CD14-positive monocyte (primary cell): ENCODE measurements around the gene TAPT1. TPM values are rescaled to one million over a fixed set of nuclear protein-coding genes. Genes with fewer than 3 reads are reported as not detected.
"Not testable (repeated sequence)": the region's sequence is repeated elsewhere in the genome, so short reads cannot be mapped to it uniquely, and the experiment has no call there.

Source experiments
- DNase-seq, 3 donors: peaks; one replicate each; pipeline ENCODE4 v3.0.0-alpha.2; 2011 to 2022
- H2AFZ ChIP-seq: 2 replicates; pipeline ENCODE4 v1.6.0; 2012; ENCODE audit warnings: mild to moderate bottlenecking, low read depth, low read length, inconsistent platforms; ENCODE audit not compliant: insufficient read depth, poor library complexity, severe bottlenecking
- H3K27ac ChIP-seq, 2 donors: 1 replicate in 1 of 2; 2 replicates in 1 of 2; pipeline ENCODE4 v1.5.1; 2012 to 2013; ENCODE audit warnings: low read length in 2 of 2, control low read depth in 1 of 2, inconsistent platforms in 1 of 2, low read depth in 1 of 2, mild to moderate bottlenecking in 1 of 2
- H3K27me3 ChIP-seq, 2 donors: one replicate each; pipeline versions ENCODE4 v1.6.0 to v1.6.1; 2011 to 2013; ENCODE audit warnings: low read length in 2 of 2; ENCODE audit not compliant: control insufficient read depth in 2 of 2, insufficient read depth in 2 of 2
- H3K36me3 ChIP-seq, 2 donors: replicated peaks in 1 of 2; 1 replicate in 1 of 2; 2 replicates in 1 of 2; pipeline versions ENCODE4 v1.5.1 to v1.6.1; 2012 to 2013; ENCODE audit warnings: low read length in 2 of 2, control low read depth in 1 of 2, inconsistent platforms in 1 of 2, mild to moderate bottlenecking in 1 of 2; ENCODE audit not compliant: insufficient read depth in 2 of 2, control insufficient read depth in 1 of 2
- H3K4me1 ChIP-seq, 2 donors: 1 replicate in 1 of 2; 2 replicates in 1 of 2; pipeline versions ENCODE4 v1.5.1 to v1.6.1; 2012 to 2013; ENCODE audit warnings: low read length in 2 of 2, control low read depth in 1 of 2, inconsistent platforms in 1 of 2, mild to moderate bottlenecking in 1 of 2, moderate library complexity in 1 of 2; ENCODE audit not compliant: insufficient read depth in 2 of 2, control insufficient read depth in 1 of 2
- H3K4me2 ChIP-seq: replicated peaks from 2 replicates; pipeline ENCODE3; 2012; ENCODE audit warnings: low read length, moderate library complexity, mild to moderate bottlenecking; ENCODE audit not compliant: poor library complexity, severe bottlenecking; ENCODE audit errors: extremely low read depth
- H3K4me3 ChIP-seq, 3 experiments: fragments of 200-600 bp in 1 of 3; sonication (generic) in 1 of 3; replicated peaks in 1 of 3; 1 replicate in 2 of 3; 2 replicates in 1 of 3; pipeline ENCODE4 v1.5.1; 2011 to 2013; ENCODE audit warnings: low read length in 3 of 3, mild to moderate bottlenecking in 3 of 3, control low read depth in 2 of 3, low read depth in 2 of 3, inconsistent platforms in 1 of 3, moderate library complexity in 1 of 3
- H3K79me2 ChIP-seq: 2 replicates; pipeline ENCODE4 v1.6.0; 2012; ENCODE audit warnings: mild to moderate bottlenecking, control low read depth, inconsistent platforms, low read length, moderate library complexity; ENCODE audit not compliant: insufficient read depth
- H3K9ac ChIP-seq: 2 replicates; pipeline ENCODE4 v1.6.0; 2017; ENCODE audit warnings: low read length, mild to moderate bottlenecking; ENCODE audit not compliant: insufficient read depth, poor library complexity, severe bottlenecking
- H3K9me3 ChIP-seq, 2 donors: replicated peaks in 1 of 2; 1 replicate in 1 of 2; 2 replicates in 1 of 2; pipeline versions ENCODE4 v1.5.1 to v1.6.1; 2012 to 2013; ENCODE audit warnings: low read length in 2 of 2, control low read depth in 1 of 2; ENCODE audit not compliant: control insufficient read depth in 1 of 2, insufficient read depth in 1 of 2
- H4K20me1 ChIP-seq: 2 replicates; pipeline ENCODE4 v1.6.0; 2012; ENCODE audit warnings: mild to moderate bottlenecking, low read length, control low read depth, moderate library complexity; ENCODE audit not compliant: insufficient read depth
- H3K27ac Mint-ChIP-seq, 7 donors: one replicate each; pipeline ENCODE4 v1.8.0; 2020; ENCODE audit warnings: mild to moderate bottlenecking in 7 of 7, mixed read lengths in 7 of 7, moderate library complexity in 6 of 7, inconsistent platforms in 2 of 7
- H3K27me3 Mint-ChIP-seq, 3 donors: one replicate each; pipeline ENCODE4 v1.8.0; 2021 to 2022; ENCODE audit warnings: low read depth in 3 of 3, mild to moderate bottlenecking in 3 of 3, mixed read lengths in 3 of 3, moderate library complexity in 3 of 3, inconsistent platforms in 1 of 3
- H3K36me3 Mint-ChIP-seq, 2 donors: one replicate each; pipeline ENCODE4 v1.8.0; 2020; ENCODE audit warnings: mixed read lengths in 2 of 2, inconsistent platforms in 1 of 2, mild to moderate bottlenecking in 1 of 2
- H3K4me1 Mint-ChIP-seq: one replicate; pipeline ENCODE4 v1.8.0; 2020; ENCODE audit warnings: mild to moderate bottlenecking, mixed read lengths
- H3K4me3 Mint-ChIP-seq, 2 donors: one replicate each; pipeline ENCODE4 v1.8.0; 2020; ENCODE audit warnings: mild to moderate bottlenecking in 2 of 2, mixed read lengths in 2 of 2, moderate library complexity in 1 of 2
- H3K9me3 Mint-ChIP-seq, 7 donors: one replicate each; pipeline ENCODE4 v1.8.0; 2020 to 2022; ENCODE audit warnings: mixed read lengths in 7 of 7, mild to moderate bottlenecking in 6 of 7, moderate library complexity in 6 of 7, inconsistent platforms in 2 of 7
- CTCF ChIP-seq: fragments of 200-600 bp; IDR thresholded peaks from one replicate; pipeline ENCODE4 v1.8.0; 2022; ENCODE audit warnings: antibody characterized with exemption, mild to moderate bottlenecking
- WGBS: methylation state at CpG from one replicate; pipeline ENCODE4 v1.1.5; 2013; ENCODE audit warnings: missing lambda C conversion rate; ENCODE audit not compliant: insufficient coverage; 5-methylcytosine and 5-hydroxymethylcytosine counted together
- intact Hi-C, 2 donors: fragments of 100-400 bp; cut with micrococcal nuclease; formaldehyde crosslinking; loops; one replicate each; pipeline versions ENCODE4 v1.15.0 to v1.15.1; 2023
- polyA plus RNA-seq, 3 donors: library from polyadenylated mRNA; depleted of rRNA in 1 of 3; unstranded in 2 of 3; stranded (reverse) in 1 of 3; fragments of 300-500 nt in 2 of 3; fragments of >200 nt in 1 of 3; fragmentation: Illumina TruSeq in 2 of 3; gene quantifications; 1 replicate in 2 of 3; 2 replicates in 1 of 3; pipeline ENCODE4 v1.2.3, GENCODE V29; 2012 to 2021

Gene TAPT1
- polyA plus RNA-seq, 3 donors = 15.2 to 18.4 (median 16.0) TPM

GRCh38 chr4:16196482-16197393 is 29.5 kb downstream of the TAPT1 start:
- Histone ChIP-seq H2AFZ (peak overlapping the region; percentile 34), H3K79me2 (peaks cover 65% of the 10 kb centered on the region), H3K4me1 (peaks cover 30 to 32% of the 10 kb centered on the region in 2 donors), H3K9ac (peak overlapping the region; percentile 28), H3K27ac (peak overlapping the region in 1 of 2 donors; percentile 66), H3K27me3 (no peaks in the 10 kb centered on the region), H3K4me3 (peak overlapping the region; percentile 6 to 59 (median 41)), H3K36me3 (peaks cover 10 to 15% of the 10 kb centered on the region in 2 donors), H3K4me2 (peak overlapping the region; percentile 66), H3K9me3 (no peaks in the 10 kb centered on the region), H4K20me1 (peaks cover 45% of the 10 kb centered on the region)
- Mint-ChIP-seq H3K4me3 (peak overlapping the region; percentile 63 to 85), H3K36me3 (peaks cover 13 to 27% of the 10 kb centered on the region in 2 donors), H3K27ac (peak overlapping the region; percentile 55 to 88 (median 83)), H3K4me1 (peaks cover 34% of the 10 kb centered on the region), H3K27me3 (no peaks in the 10 kb centered on the region), H3K9me3 (no peaks in the 10 kb centered on the region)
- intact Hi-C loops = loop anchor here in 1 of 2 donors (5.0 kb wide), 1 partner anchor 66 kb away; no protein-coding TSS in a partner anchor
- TF ChIP-seq CTCF = peak; percentile 49
- DNase-seq = peak; percentile 43 to 72 (median 65)
- no CpG with 5 or more reads among the region's 9 CpGs for WGBS

- Mint-ChIP-seq H3K27me3 (no peaks in the 10 kb centered on the region), H3K4me1 (peaks cover 35% of the 10 kb centered on the region), H3K36me3 (peaks cover 18 to 32% of the 10 kb centered on the region in 2 donors), H3K9me3 (no peaks in the 10 kb centered on the region), H3K4me3 (no peak overlapping the region), H3K27ac (peak overlapping the region in 1 of 7 donors; percentile 15)
- TF ChIP-seq CTCF = no peak
- Histone ChIP-seq H4K20me1 (peaks cover 44% of the 10 kb centered on the region), H3K4me3 (no peak overlapping the region), H3K4me2 (no peak overlapping the region), H2AFZ (no peak overlapping the region), H3K27me3 (no peaks in the 10 kb centered on the region), H3K9ac (no peak overlapping the region), H3K27ac (no peak overlapping the region), H3K79me2 (peaks cover 67% of the 10 kb centered on the region), H3K4me1 (peaks cover 32 to 33% of the 10 kb centered on the region in 2 donors), H3K9me3 (no peaks in the 10 kb centered on the region), H3K36me3 (peaks cover 13 to 24% of the 10 kb centered on the region in 2 donors)
- DNase-seq = no peak
- no CpG with 5 or more reads among the region's 1 CpG for WGBS
- intact Hi-C loops = loop anchor here in 1 of 2 donors (5.0 kb wide), 1 partner anchor 67 kb away; no protein-coding TSS in a partner anchor
Measured at GRCh38 chr4:16195209-16195608, 31.1 kb downstream of the TAPT1 start.

GRCh38 chr4:16194798-16195197 is 31.5 kb downstream of the TAPT1 start:
- H3K9me3 ChIP-seq, H2AFZ ChIP-seq, H3K4me3 ChIP-seq, H3K27me3 ChIP-seq, H3K27ac ChIP-seq, DNase-seq, H3K4me2 ChIP-seq, H3K9ac ChIP-seq, H3K9me3 Mint-ChIP-seq, H3K4me3 Mint-ChIP-seq, H3K27me3 Mint-ChIP-seq: not testable (repeated sequence)
- intact Hi-C loops = loop anchor here in 1 of 2 donors (5.0 kb wide), 1 partner anchor 68 kb away; no protein-coding TSS in a partner anchor
- peaks cover 22 to 36% of the 10 kb centered on the region in 2 donors for H3K36me3 Mint-ChIP-seq
- Histone ChIP-seq H3K4me1 (peaks cover 32 to 33% of the 10 kb centered on the region in 2 donors), H3K79me2 (peaks cover 64% of the 10 kb centered on the region), H3K36me3 (peaks cover 16 to 28% of the 10 kb centered on the region in 2 donors), H4K20me1 (peaks cover 43% of the 10 kb centered on the region)
- peaks cover 35% of the 10 kb centered on the region for H3K4me1 Mint-ChIP-seq
- no CpG with 5 or more reads among the region's 4 CpGs for WGBS
- peak overlapping the region in 2 of 7 donors; percentile 15 to 79 for H3K27ac Mint-ChIP-seq
